ENCODE data around the gene CEP112. TPM values are rescaled to one million over a fixed set of nuclear protein-coding genes. Genes with fewer than 3 reads are reported as not detected.

The CEP112 gene
- total and polyA plus RNA-seq, 3 donors from 2014 or later: 50.2 to 107 (median 78.8) TPM

- Histone ChIP-seq H3K27ac (no peak overlapping the region), H3K4me1 (no peaks in the 10 kb centered on the region), H3K27me3 (no peaks in the 10 kb centered on the region), H3K9me3 (no peaks in the 10 kb centered on the region), H3K4me3 (no peak overlapping the region), H3K36me3 (ENCODE audit: low read depth, missing control alignments) (no peaks in the 10 kb centered on the region)
- intact Hi-C loops (cut with DNase I; ENCODE audit: low total_unique reads): no loop called here
- WGBS, 2 donors: 98 to 100% methylated on average over 2 to 3 of the region's 3 CpGs
- DNase-seq: no peak
- TF ChIP-seq CTCF (IDR thresholded peaks at IDR 0.05) (no peak), POLR2A (IDR thresholded peaks at IDR 0.05) (no peak)
Observed at GRCh38 chr17:65959630-65960029, 232.3 kb downstream of the CEP112 start.

- no peaks in the 10 kb centered on the region for H3K4me1 ChIP-seq
- WGBS, 2 donors: 93 to 97% methylated on average over 1 of the region's 1 CpG
- no peaks in the 10 kb centered on the region for H3K27me3 ChIP-seq
- H3K9me3 ChIP-seq: no peaks in the 10 kb centered on the region
- H3K36me3 ChIP-seq (ENCODE audit: low read depth, missing control alignments): no peaks in the 10 kb centered on the region
- H3K27ac ChIP-seq: no peak overlapping the region
- no peak for TF ChIP-seq POLR2A (IDR thresholded peaks at IDR 0.05)
- TF ChIP-seq CTCF (IDR thresholded peaks at IDR 0.05): no peak
- no peak overlapping the region for H3K4me3 ChIP-seq
- intact Hi-C loops (cut with DNase I; ENCODE audit: low total_unique reads): no loop called here
- no peak for DNase-seq
Observed at GRCh38 chr17:65956814-65957213, 235.1 kb downstream of the CEP112 start.

- Histone ChIP-seq H3K36me3 (ENCODE audit: low read depth, missing control alignments) (no peaks in the 10 kb centered on the region), H3K27ac (no peak overlapping the region), H3K4me3 (no peak overlapping the region), H3K27me3 (no peaks in the 10 kb centered on the region), H3K9me3 (no peaks in the 10 kb centered on the region), H3K4me1 (no peaks in the 10 kb centered on the region)
- TF ChIP-seq CTCF (IDR thresholded peaks at IDR 0.05): no peak
- no peak for TF ChIP-seq POLR2A (IDR thresholded peaks at IDR 0.05)
- WGBS, 2 donors: 38 to 63% methylated on average over 2 of the region's 2 CpGs
- no peak for DNase-seq
- intact Hi-C loops (cut with DNase I; ENCODE audit: low total_unique reads): no loop called here
Observed at GRCh38 chr17:65954148-65954449, 237.8 kb downstream of the CEP112 start.

- intact Hi-C loops (cut with DNase I; ENCODE audit: low total_unique reads): no loop called here
- Histone ChIP-seq H3K27me3 (no peaks in the 10 kb centered on the region), H3K4me3 (no peak overlapping the region), H3K36me3 (ENCODE audit: low read depth, missing control alignments) (no peaks in the 10 kb centered on the region), H3K9me3 (no peaks in the 10 kb centered on the region), H3K27ac (no peak overlapping the region), H3K4me1 (no peaks in the 10 kb centered on the region)
- TF ChIP-seq POLR2A (IDR thresholded peaks at IDR 0.05) (no peak), CTCF (IDR thresholded peaks at IDR 0.05) (no peak)
- 92 to 95% methylated on average over 10 to 11 of the region's 11 CpGs for WGBS, 2 donors
- DNase-seq: no peak
Observed at GRCh38 chr17:65953316-65954147, 238.4 kb downstream of the CEP112 start.

GRCh38 chr17:65952586-65952985 is 239.3 kb downstream of the CEP112 start:
- Histone ChIP-seq H3K27me3 (no peaks in the 10 kb centered on the region), H3K4me3 (no peak overlapping the region), H3K9me3 (no peaks in the 10 kb centered on the region), H3K4me1 (no peaks in the 10 kb centered on the region), H3K36me3 (ENCODE audit: low read depth, missing control alignments) (no peaks in the 10 kb centered on the region), H3K27ac (no peak overlapping the region)
- no peak for DNase-seq
- WGBS, 2 donors: 93 to 97% methylated on average over 1 of the region's 1 CpG
- TF ChIP-seq CTCF (IDR thresholded peaks at IDR 0.05) (no peak), POLR2A (IDR thresholded peaks at IDR 0.05) (no peak)
- intact Hi-C loops (cut with DNase I; ENCODE audit: low total_unique reads): no loop called here

All from testis (tissue), 3 donors.